ENCODE measurements around the gene ZSCAN25. TPM values are rescaled to one million over a fixed set of nuclear protein-coding genes. Genes with fewer than 3 reads are reported as not detected.

Gene ZSCAN25
- total RNA-seq, 1 experiment from 2014 or later: 17.6 TPM

DNA sequence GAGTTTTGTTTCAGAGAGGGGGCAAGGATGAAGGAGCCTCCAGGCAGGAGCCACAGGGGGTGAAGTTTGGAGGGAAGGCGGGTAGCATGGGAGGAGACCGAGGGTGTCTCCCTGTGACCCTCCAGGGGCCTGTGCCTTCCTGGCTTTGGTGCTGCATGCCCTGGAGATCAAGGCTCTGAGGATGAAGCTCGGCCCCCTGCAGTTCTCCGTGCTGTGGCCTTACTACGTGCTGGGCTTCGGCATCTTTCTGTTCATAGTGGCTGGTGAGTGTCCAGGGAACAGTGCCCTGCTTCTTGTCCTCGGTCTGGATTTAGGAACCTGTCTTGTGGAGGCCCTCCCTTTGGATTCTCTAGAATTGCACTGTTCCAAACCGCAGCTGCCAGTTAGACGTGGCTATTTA lies 9.2 kb upstream of the ZSCAN25 start:
- POLR2A ChIA-PET: interaction anchor here (0.7 to 0.8 kb wide), 2 partner anchors 9 to 503 kb away, joined by 3 read pairs; no protein-coding TSS in a partner anchor
- CTCF ChIA-PET: interaction anchor here (0.7 kb wide), 1 partner anchor 285 kb away, joined by 3 read pairs; no protein-coding TSS in a partner anchor
- H3K27ac Mint-ChIP-seq (ENCODE audit: low read depth, unreplicated experiment): no peak overlapping the region
- H3K4me1 Mint-ChIP-seq (ENCODE audit: insufficient read depth, unreplicated experiment): no peaks in the 10 kb centered on the region
- TF ChIP-seq, protein P1, sequence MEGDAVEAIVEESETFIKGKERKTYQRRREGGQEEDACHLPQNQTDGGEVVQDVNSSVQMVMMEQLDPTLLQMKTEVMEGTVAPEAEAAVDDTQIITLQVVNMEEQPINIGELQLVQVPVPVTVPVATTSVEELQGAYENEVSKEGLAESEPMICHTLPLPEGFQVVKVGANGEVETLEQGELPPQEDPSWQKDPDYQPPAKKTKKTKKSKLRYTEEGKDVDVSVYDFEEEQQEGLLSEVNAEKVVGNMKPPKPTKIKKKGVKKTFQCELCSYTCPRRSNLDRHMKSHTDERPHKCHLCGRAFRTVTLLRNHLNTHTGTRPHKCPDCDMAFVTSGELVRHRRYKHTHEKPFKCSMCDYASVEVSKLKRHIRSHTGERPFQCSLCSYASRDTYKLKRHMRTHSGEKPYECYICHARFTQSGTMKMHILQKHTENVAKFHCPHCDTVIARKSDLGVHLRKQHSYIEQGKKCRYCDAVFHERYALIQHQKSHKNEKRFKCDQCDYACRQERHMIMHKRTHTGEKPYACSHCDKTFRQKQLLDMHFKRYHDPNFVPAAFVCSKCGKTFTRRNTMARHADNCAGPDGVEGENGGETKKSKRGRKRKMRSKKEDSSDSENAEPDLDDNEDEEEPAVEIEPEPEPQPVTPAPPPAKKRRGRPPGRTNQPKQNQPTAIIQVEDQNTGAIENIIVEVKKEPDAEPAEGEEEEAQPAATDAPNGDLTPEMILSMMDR (IDR thresholded peaks at IDR 0.05; ENCODE audit: unreplicated experiment): no peak
- DNase-seq (ENCODE audit: unreplicated experiment): no peak
- intact Hi-C loops (cut with micrococcal nuclease): no loop called here
- no peak overlapping the region for H3K4me3 Mint-ChIP-seq (ENCODE audit: unreplicated experiment)
- no TSS peak for BruUV-seq (replicated peaks)
- no peaks in the 10 kb centered on the region for H3K27me3 Mint-ChIP-seq (ENCODE audit: insufficient read depth, unreplicated experiment)
- no peaks in the 10 kb centered on the region for H3K9me3 Mint-ChIP-seq (ENCODE audit: unreplicated experiment)
- H3K36me3 Mint-ChIP-seq (ENCODE audit: insufficient read depth, unreplicated experiment): no peaks in the 10 kb centered on the region

DNA sequence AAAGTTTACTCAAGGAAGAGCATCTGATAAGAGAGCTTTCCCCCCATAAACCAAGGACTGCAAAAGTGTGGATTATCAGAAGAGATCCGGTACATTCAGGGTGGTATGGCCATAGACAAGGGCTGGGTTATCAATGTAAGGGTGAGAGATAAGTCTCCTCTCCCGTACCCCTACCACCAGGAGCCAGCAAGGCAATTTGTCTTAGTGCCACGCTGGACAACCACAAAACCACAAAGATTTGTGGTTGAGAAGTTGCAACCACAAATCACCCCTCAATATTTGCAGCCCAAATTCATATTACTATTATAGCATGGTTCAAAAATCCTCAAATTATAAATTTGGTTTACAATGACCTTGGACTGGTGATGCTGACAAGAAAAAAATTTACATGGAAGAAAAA lies 2.3 kb upstream of the ZSCAN25 start:
- TF ChIP-seq, protein P1 (IDR thresholded peaks at IDR 0.05; ENCODE audit: unreplicated experiment): no peak
- BruUV-seq (replicated peaks): no TSS peak
- H3K36me3 Mint-ChIP-seq (ENCODE audit: insufficient read depth, unreplicated experiment): peaks cover 16% of the 10 kb centered on the region
- intact Hi-C loops (cut with micrococcal nuclease): loop anchor here (10.0 kb wide), 1 partner anchor 140 kb away; the partner anchor contains the start of gene ZNF789
- no peak overlapping the region for H3K27ac Mint-ChIP-seq (ENCODE audit: low read depth, unreplicated experiment)
- no peaks in the 10 kb centered on the region for H3K27me3 Mint-ChIP-seq (ENCODE audit: insufficient read depth, unreplicated experiment)
- no peak for DNase-seq (ENCODE audit: unreplicated experiment)
- POLR2A ChIA-PET: interaction anchor here (1.0 to 4.3 kb wide), 5 partner anchors 9 to 305 kb away, joined by 3 to 23 read pairs (median 4); partner anchors contain the start of genes TRIM4 and ZKSCAN5
- peaks cover 22% of the 10 kb centered on the region for H3K4me1 Mint-ChIP-seq (ENCODE audit: insufficient read depth, unreplicated experiment)
- no peak overlapping the region for H3K4me3 Mint-ChIP-seq (ENCODE audit: unreplicated experiment)
- no peaks in the 10 kb centered on the region for H3K9me3 Mint-ChIP-seq (ENCODE audit: unreplicated experiment)
- CTCF ChIA-PET: interaction anchor here (0.7 kb wide), 1 partner anchor 128 kb away, joined by 3 read pairs; no protein-coding TSS in a partner anchor

- Mint-ChIP-seq H3K27me3 (ENCODE audit: insufficient read depth, unreplicated experiment) (no peaks in the 10 kb centered on the region), H3K4me1 (ENCODE audit: insufficient read depth, unreplicated experiment) (peaks cover 24% of the 10 kb centered on the region), H3K27ac (ENCODE audit: low read depth, unreplicated experiment) (peak overlapping the region; percentile 93), H3K9me3 (ENCODE audit: unreplicated experiment) (no peaks in the 10 kb centered on the region), H3K4me3 (ENCODE audit: unreplicated experiment) (peak overlapping the region; percentile 90), H3K36me3 (ENCODE audit: insufficient read depth, unreplicated experiment) (peaks cover 31% of the 10 kb centered on the region)
- ChIA-PET POLR2A (interaction anchor here (0.8 to 4.3 kb wide), 21 partner anchors 9 to 405 kb away, joined by 3 to 55 read pairs (median 6); partner anchors contain the start of genes FAM200A, TRIM4, ZKSCAN5 and ZNF394), CTCF (interaction anchor here (0.5 to 1.6 kb wide), 6 partner anchors 11 to 1748 kb away, joined by 3 to 8 read pairs (median 4); no protein-coding TSS in a partner anchor)
- BruUV-seq (replicated peaks): no TSS peak
- TF ChIP-seq, protein P1 (IDR thresholded peaks at IDR 0.05; ENCODE audit: unreplicated experiment): no peak
- DNase-seq (ENCODE audit: unreplicated experiment): no peak
- intact Hi-C loops (cut with micrococcal nuclease): loop anchor here (1.0 to 10.0 kb wide), 4 partner anchors 58 to 221 kb away; partner anchors contain the start of genes ZKSCAN5, ZNF655 and ZNF789
Measured at GRCh38 chr7:99615989-99616358, 772 bp upstream of the ZSCAN25 start.

- ChIA-PET CTCF (interaction anchor here (0.8 to 1.3 kb wide), 6 partner anchors 12 to 377 kb away, joined by 3 to 8 read pairs (median 3); no protein-coding TSS in a partner anchor), POLR2A (interaction anchor here (0.6 to 4.3 kb wide), 24 partner anchors 9 to 301 kb away, joined by 3 to 55 read pairs (median 6); partner anchors contain the start of genes CYP3A43, FAM200A, TRIM4 and ZKSCAN5)
- BruUV-seq (replicated peaks): TSS peak; percentile 45
- Mint-ChIP-seq H3K27me3 (ENCODE audit: insufficient read depth, unreplicated experiment) (no peaks in the 10 kb centered on the region), H3K4me1 (ENCODE audit: insufficient read depth, unreplicated experiment) (peaks cover 24% of the 10 kb centered on the region), H3K27ac (ENCODE audit: low read depth, unreplicated experiment) (peak overlapping the region; percentile 93), H3K9me3 (ENCODE audit: unreplicated experiment) (no peaks in the 10 kb centered on the region), H3K4me3 (ENCODE audit: unreplicated experiment) (peak overlapping the region; percentile 90), H3K36me3 (ENCODE audit: insufficient read depth, unreplicated experiment) (peaks cover 44% of the 10 kb centered on the region)
- TF ChIP-seq, protein P1 (IDR thresholded peaks at IDR 0.05; ENCODE audit: unreplicated experiment): no peak
- no peak for DNase-seq (ENCODE audit: unreplicated experiment)
- intact Hi-C loops (cut with micrococcal nuclease): loop anchor here (2.0 to 10.0 kb wide), 3 partner anchors 112 to 220 kb away; partner anchors contain the start of genes ZKSCAN5 and ZNF789
Measured at GRCh38 chr7:99617192-99617781, 541 bp downstream of the ZSCAN25 start.
